ENCODE data around the gene TMEM63C.

DNA sequence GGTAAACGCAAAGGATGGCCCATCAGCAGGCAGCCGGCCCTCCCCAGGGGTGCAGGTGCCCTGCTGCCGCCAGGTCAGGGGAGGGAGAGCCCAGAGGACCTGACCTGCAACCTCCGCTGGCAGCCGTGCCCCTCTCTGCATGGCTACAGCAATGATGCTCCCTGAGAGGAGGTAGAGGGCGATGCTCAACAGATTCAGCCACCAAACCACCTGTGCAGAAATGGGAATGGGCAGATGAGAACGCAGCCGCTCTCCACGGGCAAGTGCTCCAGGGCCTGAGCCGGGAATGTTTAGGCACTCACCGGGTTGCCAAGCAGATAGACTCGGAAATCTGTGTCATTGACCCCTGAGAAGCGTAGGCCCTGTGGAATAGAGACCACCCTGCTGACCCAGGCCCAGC lies 98.1 kb downstream of the TMEM63C start:
- TF ChIP-seq, protein P1, sequence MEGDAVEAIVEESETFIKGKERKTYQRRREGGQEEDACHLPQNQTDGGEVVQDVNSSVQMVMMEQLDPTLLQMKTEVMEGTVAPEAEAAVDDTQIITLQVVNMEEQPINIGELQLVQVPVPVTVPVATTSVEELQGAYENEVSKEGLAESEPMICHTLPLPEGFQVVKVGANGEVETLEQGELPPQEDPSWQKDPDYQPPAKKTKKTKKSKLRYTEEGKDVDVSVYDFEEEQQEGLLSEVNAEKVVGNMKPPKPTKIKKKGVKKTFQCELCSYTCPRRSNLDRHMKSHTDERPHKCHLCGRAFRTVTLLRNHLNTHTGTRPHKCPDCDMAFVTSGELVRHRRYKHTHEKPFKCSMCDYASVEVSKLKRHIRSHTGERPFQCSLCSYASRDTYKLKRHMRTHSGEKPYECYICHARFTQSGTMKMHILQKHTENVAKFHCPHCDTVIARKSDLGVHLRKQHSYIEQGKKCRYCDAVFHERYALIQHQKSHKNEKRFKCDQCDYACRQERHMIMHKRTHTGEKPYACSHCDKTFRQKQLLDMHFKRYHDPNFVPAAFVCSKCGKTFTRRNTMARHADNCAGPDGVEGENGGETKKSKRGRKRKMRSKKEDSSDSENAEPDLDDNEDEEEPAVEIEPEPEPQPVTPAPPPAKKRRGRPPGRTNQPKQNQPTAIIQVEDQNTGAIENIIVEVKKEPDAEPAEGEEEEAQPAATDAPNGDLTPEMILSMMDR (IDR thresholded peaks at IDR 0.05; ENCODE audit: insufficient read depth, low read length, poor library complexity, severe bottlenecking), result no peak
- TF ChIP-seq EZH2phosphoT487 (conservative IDR thresholded peaks at IDR 0.05; ENCODE audit: low read length), result no peak
